ENCODE results near the gene REV1. TPM values are rescaled to one million over a fixed set of nuclear protein-coding genes. Genes with fewer than 3 reads are reported as not detected.

REV1 gene
- total RNA-seq, 1 experiment from 2014 or later: 13.6 TPM

DNA sequence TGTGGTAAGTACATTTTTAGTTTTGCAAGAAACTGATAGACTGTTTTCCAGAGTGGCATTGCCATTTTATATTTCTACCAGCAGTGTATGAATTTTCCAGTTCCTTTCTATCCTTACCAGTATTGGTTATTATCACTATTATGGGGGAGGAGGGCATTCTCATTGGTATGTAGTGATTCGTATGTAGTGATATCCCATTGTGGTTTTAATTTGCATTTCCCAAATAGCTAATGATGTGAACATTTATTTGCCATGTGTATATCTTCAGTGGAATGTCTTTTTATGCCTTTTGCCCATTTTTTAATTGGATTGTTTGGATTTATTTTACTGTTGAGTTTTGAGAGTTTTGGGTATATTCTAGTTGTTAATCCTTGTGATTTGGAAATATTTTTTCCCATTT is 135.7 kb downstream of the REV1 start:
- peak; percentile 18 for DNase-seq (ENCODE audit: low read depth)

Other genes starting within 250 kb of the REV1 start
- 0.84 TPM in 1 of 2 replicates, not detected in the other for gene LYG2, start 234.4 kb downstream of the REV1 start, total RNA-seq (2014; rRNA removed; shearing (Covaris generic))
- 0.96 TPM in 1 of 2 replicates, not detected in the other for gene LYG1, start 188.8 kb downstream of the REV1 start, total RNA-seq (2014; rRNA removed; shearing (Covaris generic))
- gene TXNDC9, start 153.7 kb downstream of the REV1 start, total RNA-seq (2014; rRNA removed; shearing (Covaris generic)): 79.4 and 83.6 TPM in 2 replicates
- 8.5 and 11.7 TPM in 2 replicates for gene EIF5B, start 152.6 kb downstream of the REV1 start, total RNA-seq (2014; rRNA removed; shearing (Covaris generic))

All from M059J (cell line).